Raji (cell line): ENCODE measurements around the gene SORCS2.

ENCODE experiments used
- POLR2A ChIP-seq: IDR thresholded peaks from 2 replicates; pipeline ENCODE4 v1.6.1; 2011; ENCODE audit warnings: low read depth, low read length, control low read depth; ENCODE audit not compliant: insufficient read depth

Gene SORCS2

DNA sequence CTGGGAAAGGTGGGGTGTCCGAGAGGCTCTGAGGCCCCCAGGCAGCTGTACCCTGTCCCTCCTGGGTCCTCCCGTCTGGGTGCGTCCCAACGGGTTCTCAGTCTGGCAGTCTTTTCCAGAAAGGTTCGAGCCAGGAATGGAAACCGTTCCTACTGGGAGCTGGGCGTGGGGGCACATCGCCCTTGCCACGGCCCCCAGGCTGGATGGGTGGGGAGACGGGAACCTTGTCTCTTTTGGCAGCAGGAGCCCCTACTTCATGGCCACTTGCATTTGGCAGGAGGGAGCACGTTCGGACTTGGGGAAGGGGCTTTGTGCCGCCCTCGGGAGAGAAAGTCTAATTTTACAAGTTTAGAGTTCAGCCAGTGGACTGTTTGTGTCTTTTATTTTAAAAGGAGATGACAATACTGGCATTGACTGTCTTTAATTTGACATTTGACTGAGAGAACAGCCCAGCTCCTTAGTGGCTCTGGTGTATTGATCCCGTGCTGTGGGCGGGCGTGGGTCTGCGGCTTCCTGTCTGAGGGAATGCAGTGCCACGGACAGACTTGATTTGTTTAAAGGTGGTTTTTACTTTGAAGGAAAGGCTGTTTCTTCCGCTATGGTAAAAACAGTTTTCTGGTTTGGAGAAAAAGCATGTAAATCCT is 95.1 kb downstream of the SORCS2 start:
- no peak for TF ChIP-seq POLR2A

DNA sequence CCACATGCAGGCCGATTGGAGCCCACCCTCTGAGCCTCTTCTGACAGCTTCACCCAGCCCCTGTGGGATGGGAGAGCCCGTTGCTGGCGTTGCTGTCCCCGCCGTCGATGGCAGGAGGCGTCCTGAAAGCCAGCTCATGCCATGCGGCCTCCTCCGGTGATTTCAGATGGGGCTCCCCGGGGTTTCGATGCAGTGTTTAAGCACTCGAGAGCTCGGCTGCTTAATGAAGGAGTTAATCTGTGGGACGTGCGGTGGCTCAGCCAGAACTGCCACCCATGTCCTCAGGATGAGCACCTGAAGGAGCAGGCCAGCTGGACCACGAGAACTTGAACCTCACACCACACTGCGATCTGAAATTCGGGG is 95.6 kb downstream of the SORCS2 start:
- no peak for TF ChIP-seq POLR2A

DNA sequence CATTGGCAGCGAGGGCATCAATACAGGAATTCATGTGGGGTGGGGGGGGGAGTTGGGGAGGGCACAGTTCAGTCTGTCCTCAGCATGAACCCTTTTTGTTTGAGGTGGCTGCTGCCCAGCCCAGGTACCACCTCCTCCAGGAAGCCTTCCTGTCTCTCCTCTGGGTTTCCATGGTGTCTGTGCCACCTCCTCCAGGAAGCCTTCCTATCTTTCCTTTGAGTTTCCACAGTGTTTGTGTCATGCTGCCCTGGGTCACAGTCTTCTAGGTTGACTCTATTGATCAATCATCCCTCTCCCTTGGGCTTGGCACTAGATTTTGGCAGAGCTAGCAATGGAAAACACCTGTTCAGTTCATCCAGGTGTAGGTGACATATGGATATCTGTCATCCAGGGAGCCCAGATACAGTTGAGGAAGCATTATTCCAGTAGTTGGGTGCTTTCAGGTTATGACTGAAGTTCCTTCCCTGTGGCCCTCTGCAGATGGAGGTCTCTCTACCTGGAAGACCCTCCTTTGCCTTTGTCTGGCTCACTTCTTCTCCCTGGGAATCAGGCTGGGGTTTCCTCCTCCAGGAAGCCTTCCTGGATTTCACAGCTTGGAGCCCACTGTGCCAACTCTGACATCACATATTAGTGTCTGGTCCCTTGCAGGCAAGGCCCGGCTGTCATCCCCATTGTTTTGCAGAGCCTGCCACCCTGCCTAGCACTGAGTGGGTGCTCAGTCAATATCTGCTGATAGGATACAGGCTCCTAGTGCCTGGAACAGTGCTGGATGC is 96.6 kb downstream of the SORCS2 start:
- TF ChIP-seq POLR2A, result no peak

DNA sequence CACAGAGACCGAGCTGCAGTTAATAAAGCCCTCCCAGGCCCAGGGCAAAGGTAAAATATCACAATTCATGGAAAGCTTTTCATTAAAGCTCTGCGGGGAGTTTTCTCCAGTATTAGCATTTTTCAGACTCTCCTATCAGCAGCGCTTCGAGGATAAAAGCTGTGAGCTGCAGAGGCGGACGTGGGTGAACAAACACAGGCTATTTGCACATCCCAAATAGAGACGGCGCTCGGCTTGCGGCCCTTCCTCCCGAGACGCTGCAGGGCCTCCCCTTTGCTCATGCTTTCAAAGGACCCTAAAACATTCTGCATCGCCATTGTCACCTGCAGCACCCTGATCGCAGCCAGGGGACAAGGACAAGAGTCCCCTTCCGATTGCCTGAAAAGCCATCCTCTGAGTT is 97.3 kb downstream of the SORCS2 start:
- TF ChIP-seq POLR2A, result no peak

DNA sequence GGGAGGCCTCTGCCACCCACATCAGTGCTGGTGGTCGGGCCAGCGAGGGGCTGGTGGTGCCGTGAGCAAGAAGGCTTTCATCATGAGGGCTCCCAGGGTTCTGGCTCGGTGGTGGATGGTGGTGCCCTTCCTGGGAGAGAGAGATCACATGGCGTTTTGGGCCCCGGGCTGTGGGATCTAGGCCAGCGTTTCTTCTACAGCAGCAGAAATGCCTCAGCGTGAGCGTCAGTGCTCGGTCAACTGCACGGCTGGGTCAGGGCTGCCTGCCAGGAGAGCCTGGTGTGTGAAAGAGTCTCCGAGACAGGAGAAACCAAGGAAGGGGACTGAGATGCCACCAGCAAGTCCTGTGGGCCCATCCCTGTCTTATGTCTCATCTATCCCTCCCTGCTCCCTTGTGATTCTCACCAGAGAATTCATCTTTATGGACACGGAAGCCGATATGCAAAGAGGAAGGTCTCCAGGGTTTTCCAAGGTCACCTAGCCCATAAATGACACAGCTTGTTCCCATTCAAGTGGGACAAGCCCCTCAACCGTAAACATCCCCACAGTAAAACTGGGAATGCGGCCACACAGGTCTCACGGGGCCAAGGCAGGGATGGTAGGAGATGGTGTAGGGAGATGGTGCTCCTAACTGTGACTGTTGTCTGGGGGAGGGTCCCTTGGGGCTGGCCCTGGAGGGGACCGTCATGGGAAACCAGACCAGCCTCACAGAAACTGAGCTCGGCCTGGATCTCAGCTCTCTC is 99.2 kb downstream of the SORCS2 start:
- TF ChIP-seq POLR2A, result no peak

DNA sequence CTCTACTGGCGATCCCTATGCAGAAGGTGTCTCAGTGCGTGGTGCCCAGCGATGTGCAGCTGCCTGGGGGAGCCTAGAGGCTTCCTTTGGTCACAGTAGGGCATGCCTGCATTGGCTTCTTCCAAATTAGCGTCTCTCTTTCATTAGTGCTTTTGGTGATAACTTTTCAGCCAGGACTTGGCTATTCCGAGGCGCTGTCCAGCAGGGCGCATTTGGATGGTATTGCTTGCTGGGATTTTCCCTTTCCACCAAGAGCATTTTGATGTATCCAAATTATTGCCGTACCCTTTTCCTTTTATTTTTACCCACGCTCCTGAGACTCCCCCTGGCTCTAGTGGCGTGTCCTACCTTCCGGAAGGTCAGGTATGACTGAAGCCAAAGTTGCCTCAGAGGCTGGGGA is 101.4 kb downstream of the SORCS2 start:
- no peak for TF ChIP-seq POLR2A

DNA sequence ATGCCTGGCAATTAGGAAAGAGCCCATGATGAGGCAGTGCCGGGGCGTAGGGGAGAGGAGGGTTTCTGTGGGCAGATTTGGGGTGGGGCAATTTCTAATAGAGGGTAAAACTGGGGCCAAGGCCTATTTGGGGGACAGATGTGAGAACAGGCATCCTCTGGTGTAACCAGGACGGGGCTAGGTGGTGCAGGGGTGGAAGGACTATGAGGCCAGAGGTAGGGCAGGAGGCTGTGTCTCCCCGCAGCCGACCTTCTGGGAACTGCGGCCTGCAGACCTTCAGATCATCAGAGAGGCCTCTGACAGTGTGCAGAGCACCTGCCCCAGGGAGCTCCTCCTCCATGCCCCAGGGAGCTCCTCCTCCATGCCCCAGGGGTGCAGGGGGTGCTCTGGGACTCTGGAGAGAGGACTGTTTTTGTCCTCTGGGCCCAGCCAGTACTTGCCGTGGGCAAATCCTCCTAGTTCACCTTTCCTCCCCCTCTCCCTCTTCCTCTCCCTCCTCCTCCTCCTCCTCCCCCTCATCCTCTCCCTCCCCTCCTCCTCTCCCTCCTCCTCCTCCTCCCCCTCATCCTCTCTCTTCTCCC is 101.9 kb downstream of the SORCS2 start:
- TF ChIP-seq POLR2A, result no peak

DNA sequence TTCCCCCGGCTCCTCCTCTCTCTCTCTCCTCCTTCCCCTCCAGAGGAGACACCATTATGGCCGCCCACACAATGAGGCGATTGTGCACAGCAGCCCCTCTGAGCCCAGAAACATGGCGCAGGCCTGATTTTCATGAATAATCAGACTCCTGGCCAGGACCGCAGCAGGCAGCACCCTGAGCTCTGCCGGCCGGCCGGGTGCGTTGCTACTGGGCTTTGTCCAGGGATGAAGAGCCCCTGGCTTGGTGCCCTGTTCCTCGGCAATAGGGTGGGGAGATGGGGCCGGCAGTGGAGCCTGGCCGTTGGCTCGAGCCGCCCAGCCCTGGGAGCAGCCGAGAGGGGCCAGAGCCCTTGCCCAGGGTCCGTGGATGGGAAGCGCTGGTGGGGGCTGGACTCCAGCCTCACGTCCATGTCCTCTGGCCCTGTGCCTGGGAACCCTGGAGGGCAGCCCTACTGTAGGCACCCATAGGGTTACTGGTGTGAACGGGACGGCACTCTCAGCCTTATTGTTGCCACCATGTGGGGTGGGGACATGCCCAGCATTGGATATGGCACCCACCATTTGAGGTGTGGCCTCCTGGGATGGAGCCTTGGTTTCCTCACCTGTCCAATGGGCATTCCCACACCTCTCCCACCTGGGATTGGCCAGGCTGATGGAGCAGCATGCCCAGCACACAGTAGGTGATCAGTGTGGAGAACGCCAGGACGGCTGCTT is 103.0 kb downstream of the SORCS2 start:
- no peak for TF ChIP-seq POLR2A

DNA sequence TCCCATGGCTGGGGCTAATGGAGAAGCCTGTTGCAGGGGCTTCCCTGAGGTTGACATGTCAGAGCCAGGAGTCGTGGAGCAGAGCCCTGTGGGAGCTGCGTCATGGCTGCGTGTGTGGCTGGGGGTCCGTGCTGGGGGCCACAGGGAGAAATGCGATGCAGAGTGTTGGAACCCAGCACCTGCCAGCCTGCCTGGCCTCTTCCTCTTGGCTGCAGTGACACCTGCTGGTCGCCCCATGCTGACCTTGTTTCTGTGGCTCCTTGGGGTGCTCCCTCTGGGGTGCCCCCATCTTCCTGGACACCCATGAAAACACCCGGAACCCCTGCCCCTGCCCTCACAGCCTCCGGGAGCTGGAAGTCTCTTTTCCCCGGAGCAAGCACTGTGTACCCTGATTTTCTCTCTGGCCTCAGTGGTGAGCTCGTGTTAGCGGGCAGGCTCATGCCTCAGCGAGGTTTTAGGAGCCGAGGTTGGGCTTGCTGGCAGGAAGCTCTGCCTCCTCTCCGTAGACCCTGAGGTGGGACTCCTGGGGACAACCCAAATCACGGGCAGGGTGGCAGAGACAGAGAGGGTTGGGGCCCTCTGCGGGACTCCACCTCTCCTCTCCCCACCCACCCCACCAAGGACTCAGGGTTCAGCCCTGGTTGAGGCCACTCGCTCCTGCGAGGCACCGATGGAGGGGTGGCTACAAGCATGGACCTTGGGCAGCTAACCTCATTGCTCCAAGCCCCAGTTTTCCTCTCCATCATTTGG is 103.7 kb downstream of the SORCS2 start:
- TF ChIP-seq POLR2A, result no peak

DNA sequence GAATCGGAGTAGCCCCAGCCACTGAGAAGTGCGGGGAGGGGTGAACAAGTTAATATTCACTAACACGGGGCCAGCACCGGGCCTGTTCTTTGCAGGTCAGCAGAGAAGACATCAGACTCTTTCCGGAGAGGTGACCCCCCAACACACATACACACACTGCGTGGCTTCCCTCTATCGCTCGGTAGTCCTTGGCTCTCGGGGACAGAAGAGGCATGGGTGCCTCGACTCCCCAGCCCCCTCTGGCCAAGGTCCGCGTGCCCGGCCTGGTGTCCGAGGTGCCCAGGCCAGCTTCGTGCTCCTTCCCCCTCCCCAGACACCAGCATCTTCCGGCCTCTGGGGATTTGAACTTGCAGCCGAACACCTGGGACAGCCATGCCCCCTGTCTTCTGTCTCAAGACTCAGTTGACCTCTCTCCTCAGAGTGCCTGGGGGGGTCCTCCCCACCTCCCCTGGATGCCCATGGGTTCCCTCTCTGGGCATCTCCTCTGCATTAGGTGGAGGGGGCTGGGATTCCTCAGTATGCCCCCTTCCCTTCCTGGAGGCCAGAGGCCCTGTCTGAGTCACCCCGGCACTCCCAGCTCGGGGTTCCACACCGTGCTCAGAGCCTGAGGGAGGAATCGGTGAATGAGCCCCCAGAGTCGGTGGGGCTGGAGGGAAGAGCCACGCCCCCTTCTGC is 104.5 kb downstream of the SORCS2 start:
- TF ChIP-seq POLR2A, result no peak

DNA sequence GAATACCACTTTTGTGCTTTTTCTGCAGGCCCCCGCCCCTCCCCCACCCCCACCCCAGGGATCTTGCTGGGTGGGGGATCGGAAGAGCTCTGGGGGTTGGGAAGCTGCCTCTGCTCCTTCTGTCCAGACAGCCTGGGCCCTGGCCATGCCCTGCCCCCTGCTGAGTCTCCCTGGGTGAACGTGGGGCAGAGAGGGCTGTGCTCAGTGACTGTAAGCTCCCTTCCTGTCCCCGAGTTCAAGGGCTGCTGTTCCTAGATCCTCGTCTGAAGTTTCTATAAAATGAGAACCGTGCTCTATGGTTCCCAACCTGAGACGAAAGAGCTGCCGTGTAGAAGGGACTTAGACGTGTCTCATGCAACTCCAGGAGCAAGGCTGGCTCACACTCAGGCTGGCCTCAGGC is 105.0 kb downstream of the SORCS2 start:
- no peak for TF ChIP-seq POLR2A

DNA sequence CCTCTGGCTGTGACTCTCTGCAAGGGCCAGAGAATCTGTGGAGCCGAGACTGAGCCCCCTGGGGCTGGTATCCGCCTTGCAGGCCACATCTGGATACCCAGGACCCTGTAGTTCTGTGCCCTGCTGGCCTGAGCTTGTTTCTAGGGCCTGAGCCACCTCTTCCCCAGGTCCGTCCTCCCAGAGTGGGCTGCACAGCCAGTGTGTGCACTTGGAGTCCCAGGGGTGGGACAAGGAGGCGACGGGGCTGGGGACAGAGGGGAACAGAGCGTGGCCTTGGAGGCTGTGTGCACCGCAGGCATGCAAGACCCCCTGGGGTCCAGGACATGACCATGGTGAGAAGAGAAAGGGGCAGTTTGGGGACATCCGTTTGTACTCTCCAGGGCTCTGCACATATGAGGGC is 105.5 kb downstream of the SORCS2 start:
- TF ChIP-seq POLR2A, result no peak

DNA sequence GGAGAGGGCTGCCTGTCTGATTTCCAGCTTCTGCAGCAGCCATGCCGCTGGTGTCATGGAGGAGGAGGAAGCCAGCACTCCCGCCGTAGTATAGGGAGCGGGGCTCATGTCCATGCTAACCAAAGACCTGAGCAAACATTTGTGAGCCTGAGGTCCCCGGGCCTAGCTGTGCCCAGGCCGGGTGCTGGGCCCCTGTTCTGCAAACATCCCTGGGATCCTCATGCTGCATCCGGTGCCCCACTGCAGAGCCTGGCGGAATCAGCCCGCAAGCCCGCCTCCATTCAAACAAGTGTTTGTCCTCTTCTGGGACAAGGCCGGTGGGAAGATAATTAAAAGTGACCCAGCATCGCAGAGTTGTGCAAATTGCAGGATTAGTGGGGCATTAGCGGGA is 106.3 kb downstream of the SORCS2 start:
- no peak for TF ChIP-seq POLR2A
